SIG-M5 treated with dmso at 0.1 percent for 504 hours (cell line): ENCODE data around the gene FAM240B.

Experiments used
- DNase-seq: peaks from one replicate; lab custom pipeline; 2025; ENCODE audit not compliant: unreplicated experiment; lab: John Stamatoyannopoulos, UW

The FAM240B gene

DNA sequence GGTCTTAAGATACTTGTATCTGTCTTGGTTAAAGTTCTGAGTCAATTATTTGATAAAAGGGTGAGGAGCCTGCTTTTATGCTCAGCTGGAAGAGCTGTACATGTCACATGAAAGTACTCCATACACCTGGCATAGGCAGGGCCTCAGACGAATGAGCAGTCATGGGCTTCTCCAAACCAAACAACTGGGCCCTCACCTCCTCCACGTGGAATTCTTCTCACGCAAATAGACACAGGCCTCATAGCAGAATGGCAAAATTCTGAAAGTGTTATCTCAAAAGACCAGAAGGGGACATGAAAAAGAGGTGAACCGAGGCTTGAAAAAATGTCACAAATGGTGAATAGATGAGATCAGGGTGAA is 48.6 kb downstream of the FAM240B start:
- DNase-seq: no peak

DNA sequence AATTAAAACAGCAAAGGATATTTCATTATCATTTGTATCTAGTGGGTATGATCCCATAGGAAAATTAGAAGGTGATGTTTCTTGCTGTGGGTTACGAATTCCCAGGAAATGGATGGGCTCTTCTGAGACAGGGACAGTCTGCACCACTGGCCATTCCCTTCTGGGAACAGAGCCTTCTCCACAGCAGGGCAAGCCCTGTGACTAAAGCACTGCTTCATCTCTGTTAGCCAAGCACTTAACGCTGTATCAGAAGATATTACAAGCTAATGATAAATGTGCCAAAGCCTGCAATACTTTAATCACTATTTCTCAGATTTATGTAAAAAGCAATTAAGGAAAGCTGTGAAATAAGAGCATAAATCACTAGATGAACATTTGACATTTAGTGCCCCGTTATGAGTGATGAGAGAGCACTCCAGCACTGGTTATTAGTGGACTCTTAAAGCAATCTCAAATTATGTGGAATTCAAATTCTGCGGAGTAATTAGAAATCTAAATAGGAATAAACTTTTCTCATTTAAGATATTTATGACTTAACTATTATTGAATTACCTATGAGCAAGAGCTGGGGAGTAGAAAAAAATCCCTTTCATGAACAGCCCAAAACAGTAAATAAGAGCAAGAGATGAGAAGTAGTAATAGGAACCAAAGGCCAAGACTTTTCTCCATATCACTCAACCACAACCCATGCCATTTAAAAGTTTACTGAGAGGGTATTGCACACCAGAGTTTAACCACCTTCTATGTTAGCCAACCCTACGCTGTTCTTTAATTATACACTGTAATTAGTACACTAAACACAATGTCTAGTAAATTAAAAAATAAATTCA is 49.2 kb downstream of the FAM240B start:
- no peak for DNase-seq

DNA sequence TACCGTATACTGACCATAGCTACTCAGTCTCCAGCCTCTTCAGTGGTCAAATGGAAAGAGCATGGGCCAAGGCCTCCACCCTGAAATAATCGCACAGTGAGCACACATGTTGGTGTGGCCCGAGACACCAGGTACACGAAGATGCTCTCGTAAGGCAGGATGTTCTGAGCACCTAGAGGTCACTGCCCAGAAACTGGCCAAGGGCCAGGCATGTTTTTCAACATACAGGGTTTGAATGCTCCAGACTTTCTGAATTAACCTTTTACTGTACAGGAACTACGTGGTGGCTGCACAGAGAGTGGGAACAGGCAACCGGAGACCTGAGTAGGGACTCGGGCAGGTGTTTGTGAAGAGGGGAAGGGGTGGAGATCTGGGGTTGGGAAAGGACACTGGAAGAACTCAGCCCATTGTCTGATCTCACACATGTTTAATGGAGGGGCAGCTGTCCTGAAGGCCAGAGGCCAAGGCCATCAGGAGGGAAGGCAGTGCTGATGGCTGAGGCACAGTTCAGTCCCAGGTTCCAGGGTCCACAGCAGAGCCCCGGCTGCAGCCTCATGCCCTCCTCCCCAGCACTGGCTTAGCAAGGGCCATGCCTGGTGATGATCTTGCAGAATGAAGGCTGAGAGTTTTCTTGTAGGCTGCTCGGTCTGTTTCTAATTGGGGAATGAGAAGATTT is 51.0 kb downstream of the FAM240B start:
- DNase-seq: no peak

- DNase-seq: no peak
Measured at GRCh38 chr9:38662763-38663593, 57.0 kb downstream of the FAM240B start.

DNA sequence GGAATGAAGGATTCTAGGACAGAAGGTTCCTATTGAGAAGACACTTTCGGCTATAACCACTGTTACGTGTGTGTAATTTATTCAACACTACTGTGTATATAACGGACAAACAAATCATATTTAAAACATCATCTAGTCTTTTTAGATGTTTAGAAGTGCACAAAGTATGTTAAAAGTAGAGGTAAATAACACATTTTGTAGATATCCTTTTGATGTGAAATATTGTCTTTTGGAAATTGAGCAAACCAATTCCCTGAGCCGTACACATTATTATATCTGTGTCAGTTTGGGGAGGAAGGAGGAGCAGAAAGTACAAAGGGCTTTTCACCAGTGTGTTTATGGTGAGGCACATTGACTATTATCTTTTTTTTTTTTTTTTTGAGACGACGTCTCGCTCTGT is 60.4 kb downstream of the FAM240B start:
- no peak for DNase-seq

DNA sequence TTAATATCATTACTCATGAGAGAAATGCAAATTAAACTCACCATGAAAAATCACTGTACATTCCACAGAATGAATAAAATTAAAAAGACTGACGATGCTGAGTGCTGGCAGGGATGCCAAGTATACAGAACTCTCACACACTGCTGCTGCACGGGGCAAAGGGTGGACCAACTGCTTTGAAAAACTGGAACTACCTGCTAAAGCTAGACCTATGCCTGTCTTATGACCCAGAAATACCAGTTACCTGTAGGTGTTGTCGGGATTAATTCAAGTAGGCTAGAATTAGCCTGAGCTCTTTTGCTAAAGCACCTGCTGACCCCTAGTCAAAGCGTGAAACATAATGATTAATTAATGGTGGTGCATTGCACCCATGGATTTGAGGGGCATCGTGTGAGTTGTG is 63.0 kb downstream of the FAM240B start:
- no peak for DNase-seq

DNA sequence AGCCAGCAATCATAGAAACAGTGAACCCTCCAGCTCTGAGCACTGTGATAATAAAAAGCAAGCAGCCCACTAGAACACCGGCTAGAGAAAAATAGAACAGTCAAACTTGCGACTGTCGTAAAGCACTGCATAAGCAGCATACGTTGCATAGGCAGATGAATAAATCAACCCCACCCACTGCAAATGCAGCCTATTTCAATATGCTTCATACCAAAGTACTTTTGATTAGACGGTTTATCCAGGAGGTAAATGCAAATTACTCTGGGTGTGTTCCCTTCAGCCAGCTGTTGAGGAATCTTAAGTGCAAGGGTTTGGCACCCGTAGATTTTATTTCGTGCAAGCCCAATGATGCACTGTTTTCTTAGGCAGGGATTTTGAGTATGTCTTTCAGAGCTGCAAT is 67.4 kb downstream of the FAM240B start:
- no peak for DNase-seq

GRCh38 chr9:38652044-38652443 is 67.9 kb downstream of the FAM240B start:
- no peak for DNase-seq

DNA sequence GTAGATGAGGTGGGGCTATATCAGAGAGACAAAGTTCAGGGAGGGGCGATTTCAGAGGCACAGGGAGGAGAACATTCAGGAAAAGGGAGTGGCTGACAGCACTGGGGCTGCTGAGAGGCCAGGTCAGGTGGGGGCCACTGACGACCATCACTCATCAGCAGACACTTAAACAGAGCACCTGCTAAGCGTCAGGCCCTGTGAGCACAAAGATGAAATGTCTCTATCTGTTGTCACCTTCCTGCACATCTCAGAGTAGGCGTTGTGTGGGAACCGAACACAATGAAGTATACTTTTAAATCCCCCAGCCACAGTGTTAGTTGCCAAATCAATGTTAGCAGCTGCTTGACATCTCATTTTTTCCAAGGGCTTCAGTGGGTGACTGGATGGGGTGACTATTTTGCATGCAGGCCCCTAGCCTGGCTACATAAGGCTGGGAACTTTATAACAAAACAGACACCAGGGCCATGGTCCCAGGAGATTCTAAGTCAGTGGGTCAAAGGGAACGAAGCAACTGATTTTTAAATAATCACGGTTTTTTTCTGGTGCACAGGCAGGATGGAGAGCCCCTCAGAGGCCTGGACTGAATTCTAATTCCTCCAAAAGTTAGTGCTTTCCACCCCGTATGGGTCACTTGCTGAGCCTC is 68.4 kb downstream of the FAM240B start:
- DNase-seq: no peak

- no peak for DNase-seq
Measured at GRCh38 chr9:38650564-38650963, 69.4 kb downstream of the FAM240B start.

GRCh38 chr9:38649731-38650363 is 70.1 kb downstream of the FAM240B start:
- DNase-seq: no peak

DNA sequence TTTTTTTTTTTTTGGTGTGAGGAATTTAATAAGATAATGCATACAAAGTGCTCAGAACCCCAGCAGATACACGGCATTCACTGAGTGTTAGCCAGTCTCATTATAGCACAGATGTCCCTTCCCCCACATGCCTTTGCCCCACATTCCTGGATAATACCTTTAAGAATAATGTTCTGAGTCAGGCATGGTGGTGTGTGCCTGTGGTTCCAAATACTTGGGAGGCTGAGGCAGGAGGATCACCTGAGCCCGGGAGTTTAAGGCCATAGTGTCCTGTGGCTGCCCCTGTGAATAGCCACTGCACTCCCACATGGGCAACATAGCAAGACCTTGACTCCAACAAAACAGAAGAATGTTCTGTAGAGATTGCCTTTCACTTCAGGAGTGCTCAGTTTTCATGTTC is 75.3 kb downstream of the FAM240B start:
- DNase-seq: no peak
